ENCODE results near the gene NIPBL. TPM values are rescaled to one million over a fixed set of nuclear protein-coding genes. Genes with fewer than 3 reads are reported as not detected.
"Not testable (repeated sequence)": the region's sequence is repeated elsewhere in the genome, so short reads cannot be mapped to it uniquely, and the experiment has no call there.

The NIPBL gene
- total and polyA plus RNA-seq, 2 of the 13 experiments (the other 11 are each of a cell fraction or from before 2014, with no cell fraction given): 12.3 to 32.3 TPM

DNA sequence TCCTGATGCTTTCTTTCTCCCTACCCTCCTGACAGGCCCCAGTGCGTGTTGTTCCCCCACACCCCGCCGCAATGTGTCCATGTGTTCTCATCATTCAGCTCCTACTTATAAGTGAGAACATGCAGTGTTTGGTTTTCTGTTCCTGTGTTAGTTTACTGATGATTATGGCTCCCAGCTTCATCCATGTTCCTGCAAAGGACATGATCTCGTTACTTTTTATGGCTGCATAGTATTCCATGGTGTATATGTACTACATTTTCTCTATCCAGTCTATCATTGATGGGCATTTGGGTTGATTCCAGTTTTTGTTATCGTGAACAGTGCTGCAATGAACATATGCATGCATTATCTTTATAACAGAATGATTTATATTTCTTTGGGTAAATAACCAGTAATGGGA is 222.7 kb downstream of the NIPBL start:
- H3K79me2 ChIP-seq (ENCODE audit: insufficient read depth, low read length); H3K27ac ChIP-seq (ENCODE audit: extremely low read length, insufficient read depth, low read length); H3K4me3 ChIP-seq (replicated peaks in 1 of 3; ENCODE audit: insufficient read depth in 1 of 3, low read depth in 2 of 3, low read length in 3 of 3); H3K9me3 ChIP-seq (ENCODE audit: low read length); POLR2A ChIA-PET; intact Hi-C loops (cut with micrococcal nuclease; ENCODE audit: unreplicated experiment); ATAC-seq; H3K36me3 ChIP-seq (replicated peaks in 1 of 2; ENCODE audit: control insufficient read depth in 1 of 2, insufficient read depth in 2 of 2, low read length in 2 of 2); H3K9ac ChIP-seq (ENCODE audit: insufficient read depth, low read depth, low read length); H3K4me1 ChIP-seq (ENCODE audit: insufficient read depth, low read length); BruUV-seq (replicated peaks); FAIRE-seq; in situ Hi-C loops (cut with HindIII; ENCODE audit: extremely low pct_ligation_motif_present, low pct_unique_long_range_greater_than_20kb); DNase-seq (ENCODE audit: low spot score); H4K20me1 ChIP-seq (ENCODE audit: insufficient read depth, low read length); H3K27me3 ChIP-seq (ENCODE audit: control insufficient read depth in 1 of 2, insufficient read depth in 2 of 2, low read length in 2 of 2); H3K4me2 ChIP-seq (ENCODE audit: low read depth, low read length); H2AFZ ChIP-seq (ENCODE audit: low read length); CTCF ChIA-PET (ENCODE audit: low intra/inter-chr PET ratio, low total read pairs): not testable (repeated sequence)
- 81% methylated on average over 5 of the region's 5 CpGs for WGBS (ENCODE audit: low lambda C conversion rate)

DNA sequence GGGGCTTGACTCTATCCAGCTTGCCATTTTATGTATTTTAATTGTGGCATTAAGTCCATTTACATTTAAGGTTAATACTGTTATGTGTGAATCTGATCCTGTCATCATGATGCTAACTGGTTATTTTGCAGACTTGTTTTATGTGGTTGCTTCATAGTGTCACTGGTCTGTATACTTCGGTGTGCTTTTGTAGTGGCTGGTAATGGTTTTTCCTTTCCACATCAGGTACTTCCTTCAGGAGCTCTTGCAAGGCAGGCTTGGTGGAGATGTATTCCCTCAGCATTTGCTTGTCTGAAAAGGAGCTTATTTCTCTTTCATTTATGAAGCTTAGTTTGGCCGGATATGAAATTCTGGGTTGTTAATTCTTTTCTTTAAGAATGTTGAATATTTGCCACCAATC is 226.7 kb downstream of the NIPBL start:
- H3K4me2 ChIP-seq (ENCODE audit: low read depth, low read length): no peak overlapping the region
- H3K27ac ChIP-seq (ENCODE audit: extremely low read length, insufficient read depth, low read length): no peak overlapping the region
- no peaks in the 10 kb centered on the region for H3K9me3 ChIP-seq (ENCODE audit: low read length)
- intact Hi-C loops (cut with micrococcal nuclease; ENCODE audit: unreplicated experiment): no loop called here
- no TSS peak for BruUV-seq (replicated peaks)
- 0 out of 2 replicates have a peak, but pooled peaks cover 5% of the 10 kb centered on the region for H3K4me1 ChIP-seq (ENCODE audit: insufficient read depth, low read length)
- no peak overlapping the region for H3K4me3 ChIP-seq (replicated peaks in 1 of 3; ENCODE audit: insufficient read depth in 1 of 3, low read depth in 2 of 3, low read length in 3 of 3)
- ATAC-seq: no peak
- in situ Hi-C loops (cut with HindIII; ENCODE audit: extremely low pct_ligation_motif_present, low pct_unique_long_range_greater_than_20kb): no loop called here
- ChIA-PET CTCF (ENCODE audit: low intra/inter-chr PET ratio, low total read pairs) (no interaction called here), POLR2A (no interaction called here)
- H4K20me1 ChIP-seq (ENCODE audit: insufficient read depth, low read length): no peaks in the 10 kb centered on the region
- H3K36me3 ChIP-seq (replicated peaks in 1 of 2; ENCODE audit: control insufficient read depth in 1 of 2, insufficient read depth in 2 of 2, low read length in 2 of 2): peaks cover 1 to 2% of the 10 kb centered on the region in 2 experiments; a peak in 1 of 5 replicates
- no peak for DNase-seq (ENCODE audit: low spot score)
- no peaks in the 10 kb centered on the region for H3K79me2 ChIP-seq (ENCODE audit: insufficient read depth, low read length)
- H2AFZ ChIP-seq (ENCODE audit: low read length): no peak overlapping the region
- 96% methylated on average over 2 of the region's 2 CpGs for WGBS (ENCODE audit: low lambda C conversion rate)
- H3K27me3 ChIP-seq (ENCODE audit: control insufficient read depth in 1 of 2, insufficient read depth in 2 of 2, low read length in 2 of 2): no peaks in the 10 kb centered on the region
- H3K9ac ChIP-seq (ENCODE audit: insufficient read depth, low read depth, low read length): no peak overlapping the region
- FAIRE-seq: no peak
- TF ChIP-seq ZNF878 (CRISPR knock-in tag; IDR thresholded peaks at IDR 0.05) (no peak), ZFP90 (CRISPR knock-in tag; IDR thresholded peaks at IDR 0.05; ENCODE audit: borderline replicate concordance) (no peak), ZNF275 (CRISPR knock-in tag; IDR thresholded peaks at IDR 0.05; ENCODE audit: borderline replicate concordance) (no peak), ZNF772 (CRISPR knock-in tag; IDR thresholded peaks at IDR 0.05) (no peak), HNF4A (CRISPR knock-in tag; IDR thresholded peaks at IDR 0.05) (no peak), KDM3A (CRISPR knock-in tag; IDR thresholded peaks at IDR 0.05; ENCODE audit: low read depth) (no peak), HDAC2 (CRISPR knock-in tag; IDR thresholded peaks at IDR 0.05) (no peak), ZNF354B (CRISPR knock-in tag; IDR thresholded peaks at IDR 0.05) (no peak), POLR2A (IDR thresholded peaks at IDR 0.05; ENCODE audit: insufficient read depth in 1 of 2, low read depth in 2 of 2, low read length in 2 of 2) (no peak)
- TF ChIP-seq, protein P1, sequence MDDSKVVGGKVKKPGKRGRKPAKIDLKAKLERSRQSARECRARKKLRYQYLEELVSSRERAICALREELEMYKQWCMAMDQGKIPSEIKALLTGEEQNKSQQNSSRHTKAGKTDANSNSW (CRISPR knock-in tag; IDR thresholded peaks at IDR 0.05; ENCODE audit: borderline replicate concordance): no peak
- TF ChIP-seq, protein P2, sequence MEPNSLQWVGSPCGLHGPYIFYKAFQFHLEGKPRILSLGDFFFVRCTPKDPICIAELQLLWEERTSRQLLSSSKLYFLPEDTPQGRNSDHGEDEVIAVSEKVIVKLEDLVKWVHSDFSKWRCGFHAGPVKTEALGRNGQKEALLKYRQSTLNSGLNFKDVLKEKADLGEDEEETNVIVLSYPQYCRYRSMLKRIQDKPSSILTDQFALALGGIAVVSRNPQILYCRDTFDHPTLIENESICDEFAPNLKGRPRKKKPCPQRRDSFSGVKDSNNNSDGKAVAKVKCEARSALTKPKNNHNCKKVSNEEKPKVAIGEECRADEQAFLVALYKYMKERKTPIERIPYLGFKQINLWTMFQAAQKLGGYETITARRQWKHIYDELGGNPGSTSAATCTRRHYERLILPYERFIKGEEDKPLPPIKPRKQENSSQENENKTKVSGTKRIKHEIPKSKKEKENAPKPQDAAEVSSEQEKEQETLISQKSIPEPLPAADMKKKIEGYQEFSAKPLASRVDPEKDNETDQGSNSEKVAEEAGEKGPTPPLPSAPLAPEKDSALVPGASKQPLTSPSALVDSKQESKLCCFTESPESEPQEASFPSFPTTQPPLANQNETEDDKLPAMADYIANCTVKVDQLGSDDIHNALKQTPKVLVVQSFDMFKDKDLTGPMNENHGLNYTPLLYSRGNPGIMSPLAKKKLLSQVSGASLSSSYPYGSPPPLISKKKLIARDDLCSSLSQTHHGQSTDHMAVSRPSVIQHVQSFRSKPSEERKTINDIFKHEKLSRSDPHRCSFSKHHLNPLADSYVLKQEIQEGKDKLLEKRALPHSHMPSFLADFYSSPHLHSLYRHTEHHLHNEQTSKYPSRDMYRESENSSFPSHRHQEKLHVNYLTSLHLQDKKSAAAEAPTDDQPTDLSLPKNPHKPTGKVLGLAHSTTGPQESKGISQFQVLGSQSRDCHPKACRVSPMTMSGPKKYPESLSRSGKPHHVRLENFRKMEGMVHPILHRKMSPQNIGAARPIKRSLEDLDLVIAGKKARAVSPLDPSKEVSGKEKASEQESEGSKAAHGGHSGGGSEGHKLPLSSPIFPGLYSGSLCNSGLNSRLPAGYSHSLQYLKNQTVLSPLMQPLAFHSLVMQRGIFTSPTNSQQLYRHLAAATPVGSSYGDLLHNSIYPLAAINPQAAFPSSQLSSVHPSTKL (CRISPR knock-in tag; IDR thresholded peaks at IDR 0.05): no peak

All from HepG2 (cell line).